Measurements from ENCODE around the gene RTN4. TPM values are rescaled to one million over a fixed set of nuclear protein-coding genes. Genes with fewer than 3 reads are reported as not detected.
A peak's percentile ranks its signal among the peaks of the same experiment; 100 is the strongest.

The RTN4 gene
- total RNA-seq, 1 experiment from 2014 or later, result 200 TPM

- Mint-ChIP-seq H3K36me3 (ENCODE audit: insufficient read depth in 1 of 3, low read depth in 3 of 3) (no peaks in the 10 kb centered on the region), H3K27me3 (ENCODE audit: low read depth) (no peaks in the 10 kb centered on the region; the same call in 1 of the 2 replicates), H3K27ac (peak overlapping the region in 1 of 3 experiments; percentile 42; a peak in 1 of 7 replicates), H3K4me1 (peaks cover 13 to 29% of the 10 kb centered on the region in 2 experiments), H3K4me3 (no peak overlapping the region), H3K9me3 (no peaks in the 10 kb centered on the region)
- Histone ChIP-seq H2BK20ac (ENCODE audit: low read depth, low read length, poor library complexity, severe bottlenecking) (no peak overlapping the region), H3K23ac (ENCODE audit: insufficient read length, low read depth, low read length) (no peak overlapping the region), H2BK120ac (ENCODE audit: low read depth, low read length, poor library complexity, severe bottlenecking) (no peak overlapping the region), H3K27ac (ENCODE audit: insufficient read length, low read depth, low read length) (no peak overlapping the region), H2BK15ac (ENCODE audit: low read depth, low read length) (no peak overlapping the region), H3K79me2 (ENCODE audit: insufficient read depth, low read length) (no peaks in the 10 kb centered on the region), H3K9ac (ENCODE audit: extremely low read depth, insufficient read length, low read length) (no peak overlapping the region), H3K23me2 (ENCODE audit: insufficient read length, low read depth, low read length, poor library complexity, severe bottlenecking) (no peaks in the 10 kb centered on the region), H2AFZ (ENCODE audit: low read length) (no peak overlapping the region), H2AK5ac (ENCODE audit: insufficient read length, low read length) (no peak overlapping the region), H4K91ac (ENCODE audit: insufficient read length, low read depth, low read length) (no peak overlapping the region), H2BK12ac (ENCODE audit: insufficient read length, low read depth, low read length) (no peak overlapping the region), H3T11ph (ENCODE audit: low read length) (no peak overlapping the region), H4K5ac (ENCODE audit: insufficient read length, low read depth, low read length) (no peak overlapping the region), H3K18ac (ENCODE audit: insufficient read length, low read depth, low read length) (no peak overlapping the region), H3K56ac (ENCODE audit: insufficient read length, low read depth, low read length) (no peak overlapping the region), H3K14ac (ENCODE audit: insufficient read depth, low read length) (no peak overlapping the region), H2BK5ac (ENCODE audit: insufficient read length, low read length) (no peak overlapping the region), H3K4ac (ENCODE audit: low read depth, low read length) (no peak overlapping the region), H4K20me1 (ENCODE audit: control insufficient read depth, insufficient read depth, insufficient read length) (no peaks in the 10 kb centered on the region), H4K8ac (replicated peaks; ENCODE audit: insufficient read length, low read depth, low read length) (no peak overlapping the region), H3K79me1 (ENCODE audit: insufficient read depth, low read depth, low read length, poor library complexity, severe bottlenecking) (no peaks in the 10 kb centered on the region), H3K9me3 (ENCODE audit: control insufficient read depth, low read depth, low read length) (no peaks in the 10 kb centered on the region), H3K27me3 (ENCODE audit: insufficient read depth, low read length) (no peaks in the 10 kb centered on the region), H3K4me1 (ENCODE audit: insufficient read depth, low read length) (no peaks in the 10 kb centered on the region), H3K4me2 (ENCODE audit: insufficient read depth, insufficient read length, low read length) (no peak overlapping the region)
- WGBS (ENCODE audit: extremely low coverage, insufficient read length, low lambda C conversion rate), result no CpG with 5 or more reads among the region's 7 CpGs
- DNase-seq, result no peak
- TF ChIP-seq, protein P1, sequence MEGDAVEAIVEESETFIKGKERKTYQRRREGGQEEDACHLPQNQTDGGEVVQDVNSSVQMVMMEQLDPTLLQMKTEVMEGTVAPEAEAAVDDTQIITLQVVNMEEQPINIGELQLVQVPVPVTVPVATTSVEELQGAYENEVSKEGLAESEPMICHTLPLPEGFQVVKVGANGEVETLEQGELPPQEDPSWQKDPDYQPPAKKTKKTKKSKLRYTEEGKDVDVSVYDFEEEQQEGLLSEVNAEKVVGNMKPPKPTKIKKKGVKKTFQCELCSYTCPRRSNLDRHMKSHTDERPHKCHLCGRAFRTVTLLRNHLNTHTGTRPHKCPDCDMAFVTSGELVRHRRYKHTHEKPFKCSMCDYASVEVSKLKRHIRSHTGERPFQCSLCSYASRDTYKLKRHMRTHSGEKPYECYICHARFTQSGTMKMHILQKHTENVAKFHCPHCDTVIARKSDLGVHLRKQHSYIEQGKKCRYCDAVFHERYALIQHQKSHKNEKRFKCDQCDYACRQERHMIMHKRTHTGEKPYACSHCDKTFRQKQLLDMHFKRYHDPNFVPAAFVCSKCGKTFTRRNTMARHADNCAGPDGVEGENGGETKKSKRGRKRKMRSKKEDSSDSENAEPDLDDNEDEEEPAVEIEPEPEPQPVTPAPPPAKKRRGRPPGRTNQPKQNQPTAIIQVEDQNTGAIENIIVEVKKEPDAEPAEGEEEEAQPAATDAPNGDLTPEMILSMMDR (conservative IDR thresholded peaks at IDR 0.05), result no peak
Measured at GRCh38 chr2:54960164-54960563, 90.1 kb downstream of the RTN4 start.

Data from H9 (cell line).